ENCODE measurements around the gene CSRNP2.
"Not testable (repeated sequence)": the region's sequence is repeated elsewhere in the genome, so short reads cannot be mapped to it uniquely, and the experiment has no call there.

The CSRNP2 gene

GRCh38 chr12:51028126-51028812, 55.1 kb downstream of the CSRNP2 start:
- no peaks in the 10 kb centered on the region for H3K27me3 Mint-ChIP-seq
- no peaks in the 10 kb centered on the region for H3K36me3 Mint-ChIP-seq
- no peak overlapping the region for H3K4me3 Mint-ChIP-seq
- DNase-seq (ENCODE audit: low spot score in 2 of 2) (no peak), ATAC-seq (ENCODE audit: low read depth) (no peak)
- peaks cover 19% of the 10 kb centered on the region for H3K4me1 Mint-ChIP-seq
- H3K9me3 Mint-ChIP-seq: no peaks in the 10 kb centered on the region
- no peak overlapping the region for H3K27ac Mint-ChIP-seq

- no peaks in the 10 kb centered on the region for H3K36me3 Mint-ChIP-seq
- H3K4me1 Mint-ChIP-seq: peaks cover 19% of the 10 kb centered on the region
- H3K27ac Mint-ChIP-seq: no peak overlapping the region
Observed at GRCh38 chr12:51027342-51027835, 56.0 kb downstream of the CSRNP2 start.

GRCh38 chr12:51025836-51026638, 57.4 kb downstream of the CSRNP2 start, which contains the start of gene SLC11A2:
TSS of gene SLC11A2 (minus strand) at chr12:51026384. CDS start at chr12:51010728, 15,656 bp downstream.
- ATAC-seq (ENCODE audit: low read depth) (peak; percentile 95), DNase-seq (ENCODE audit: low spot score in 2 of 2) (peak; percentile 79 to 81)
- Mint-ChIP-seq H3K4me3 (peak within 1 kb of the TSS; percentile 95), H3K36me3 (no peaks in the 10 kb centered on the region), H3K27me3 (no peaks in the 10 kb centered on the region), H3K9me3 (no peaks in the 10 kb centered on the region), H3K27ac (peak within 1 kb of the TSS; percentile 87), H3K4me1 (peaks cover 22% of the 10 kb centered on the region)

More at GRCh38 chr12:51027342-51027835, 56.0 kb downstream of the CSRNP2 start:
- ATAC-seq (ENCODE audit: low read depth): no peak
- peak overlapping the region; percentile 60 for H3K4me3 Mint-ChIP-seq
- H3K27me3 Mint-ChIP-seq: no peaks in the 10 kb centered on the region
- H3K9me3 Mint-ChIP-seq: no peaks in the 10 kb centered on the region
- no peak for DNase-seq (ENCODE audit: low spot score in 2 of 2)

GRCh38 chr12:51025338-51025835, 58.0 kb downstream of the CSRNP2 start:
- H3K27me3 Mint-ChIP-seq: no peaks in the 10 kb centered on the region
- H3K4me1 Mint-ChIP-seq: peaks cover 24% of the 10 kb centered on the region
- peak overlapping the region; percentile 87 for H3K27ac Mint-ChIP-seq
- ATAC-seq (ENCODE audit: low read depth) (no peak), DNase-seq (ENCODE audit: low spot score in 2 of 2) (no peak)
- no peaks in the 10 kb centered on the region for H3K9me3 Mint-ChIP-seq
- peak overlapping the region; percentile 95 for H3K4me3 Mint-ChIP-seq
- H3K36me3 Mint-ChIP-seq: no peaks in the 10 kb centered on the region

GRCh38 chr12:51023625-51024382, 59.6 kb downstream of the CSRNP2 start:
- ATAC-seq (ENCODE audit: low read depth) (no peak), DNase-seq (ENCODE audit: low spot score in 2 of 2) (no peak)
- H3K9me3 Mint-ChIP-seq: no peaks in the 10 kb centered on the region
- peaks cover 24% of the 10 kb centered on the region for H3K4me1 Mint-ChIP-seq
- peak overlapping the region; percentile 42 for H3K27ac Mint-ChIP-seq
- H3K36me3 Mint-ChIP-seq: no peaks in the 10 kb centered on the region
- no peaks in the 10 kb centered on the region for H3K27me3 Mint-ChIP-seq
- peak overlapping the region; percentile 95 for H3K4me3 Mint-ChIP-seq

GRCh38 chr12:51021694-51022093, 61.7 kb downstream of the CSRNP2 start:
- ATAC-seq (ENCODE audit: low read depth) (no peak), DNase-seq (ENCODE audit: low spot score in 2 of 2) (no peak)
- H3K27ac Mint-ChIP-seq: no peak overlapping the region
- no peaks in the 10 kb centered on the region for H3K9me3 Mint-ChIP-seq
- H3K4me3 Mint-ChIP-seq: no peak overlapping the region
- H3K4me1 Mint-ChIP-seq: peaks cover 18% of the 10 kb centered on the region
- H3K27me3 Mint-ChIP-seq: no peaks in the 10 kb centered on the region
- H3K36me3 Mint-ChIP-seq: no peaks in the 10 kb centered on the region

- H3K9me3 Mint-ChIP-seq: no peaks in the 10 kb centered on the region
- peaks cover 18% of the 10 kb centered on the region for H3K4me1 Mint-ChIP-seq
- no peak overlapping the region for H3K4me3 Mint-ChIP-seq
- ATAC-seq (ENCODE audit: low read depth) (no peak), DNase-seq (ENCODE audit: low spot score in 2 of 2) (no peak)
- no peaks in the 10 kb centered on the region for H3K27me3 Mint-ChIP-seq
- H3K27ac Mint-ChIP-seq: no peak overlapping the region
- no peaks in the 10 kb centered on the region for H3K36me3 Mint-ChIP-seq
Observed at GRCh38 chr12:51020448-51021182, 62.8 kb downstream of the CSRNP2 start.

GRCh38 chr12:51019927-51020326, 63.5 kb downstream of the CSRNP2 start:
- H3K9me3 Mint-ChIP-seq: no peaks in the 10 kb centered on the region
- H3K27me3 Mint-ChIP-seq: no peaks in the 10 kb centered on the region
- no peak for ATAC-seq (ENCODE audit: low read depth)
- H3K4me1 Mint-ChIP-seq: peaks cover 15% of the 10 kb centered on the region
- no peaks in the 10 kb centered on the region for H3K36me3 Mint-ChIP-seq
- DNase-seq (ENCODE audit: low spot score in 2 of 2): no peak
- H3K27ac Mint-ChIP-seq: no peak overlapping the region
- no peak overlapping the region for H3K4me3 Mint-ChIP-seq

- peaks cover 7% of the 10 kb centered on the region for H3K4me1 Mint-ChIP-seq
- H3K9me3 Mint-ChIP-seq: no peaks in the 10 kb centered on the region
- H3K27me3 Mint-ChIP-seq: no peaks in the 10 kb centered on the region
- no peaks in the 10 kb centered on the region for H3K36me3 Mint-ChIP-seq
- ATAC-seq (ENCODE audit: low read depth): no peak
- no peak for DNase-seq (ENCODE audit: low spot score in 2 of 2)
- no peak overlapping the region for H3K4me3 Mint-ChIP-seq
- H3K27ac Mint-ChIP-seq: no peak overlapping the region
Observed at GRCh38 chr12:51018956-51019355, 64.4 kb downstream of the CSRNP2 start.

GRCh38 chr12:51017452-51017851, 65.9 kb downstream of the CSRNP2 start:
- H3K27me3 Mint-ChIP-seq: no peaks in the 10 kb centered on the region
- H3K27ac Mint-ChIP-seq: no peak overlapping the region
- H3K4me1 Mint-ChIP-seq: peaks cover 7% of the 10 kb centered on the region
- H3K9me3 Mint-ChIP-seq: no peaks in the 10 kb centered on the region
- H3K4me3 Mint-ChIP-seq: no peak overlapping the region
- H3K36me3 Mint-ChIP-seq: no peaks in the 10 kb centered on the region
- no peak for ATAC-seq (ENCODE audit: low read depth)
- no peak for DNase-seq (ENCODE audit: low spot score in 2 of 2)

- not testable (repeated sequence) for ATAC-seq (ENCODE audit: low read depth); H3K9me3 Mint-ChIP-seq; DNase-seq (ENCODE audit: low spot score in 2 of 2); H3K4me3 Mint-ChIP-seq; H3K36me3 Mint-ChIP-seq; H3K27me3 Mint-ChIP-seq; H3K4me1 Mint-ChIP-seq; H3K27ac Mint-ChIP-seq
Observed at GRCh38 chr12:51014467-51014866, 68.9 kb downstream of the CSRNP2 start.

GRCh38 chr12:51013441-51013840, 70.0 kb downstream of the CSRNP2 start:
- no peak overlapping the region for H3K4me3 Mint-ChIP-seq
- H3K27ac Mint-ChIP-seq: no peak overlapping the region
- DNase-seq (ENCODE audit: low spot score in 2 of 2) (no peak), ATAC-seq (ENCODE audit: low read depth) (no peak)
- peaks cover 6% of the 10 kb centered on the region for H3K4me1 Mint-ChIP-seq
- H3K9me3 Mint-ChIP-seq: no peaks in the 10 kb centered on the region
- H3K36me3 Mint-ChIP-seq: no peaks in the 10 kb centered on the region
- no peaks in the 10 kb centered on the region for H3K27me3 Mint-ChIP-seq

GRCh38 chr12:51012570-51013236, 70.7 kb downstream of the CSRNP2 start:
- peaks cover 6% of the 10 kb centered on the region for H3K4me1 Mint-ChIP-seq
- no peaks in the 10 kb centered on the region for H3K9me3 Mint-ChIP-seq
- ATAC-seq (ENCODE audit: low read depth): no peak
- no peak overlapping the region for H3K4me3 Mint-ChIP-seq
- H3K27me3 Mint-ChIP-seq: no peaks in the 10 kb centered on the region
- no peak overlapping the region for H3K27ac Mint-ChIP-seq
- peaks cover 2% of the 10 kb centered on the region for H3K36me3 Mint-ChIP-seq
- DNase-seq (ENCODE audit: low spot score in 2 of 2): no peak
